ENCODE results near the gene LRRC49.
A peak's percentile ranks its signal among the peaks of the same experiment; 100 is the strongest.
"Not testable (repeated sequence)": the region's sequence is repeated elsewhere in the genome, so short reads cannot be mapped to it uniquely, and the experiment has no call there.

Gene LRRC49, protein sequence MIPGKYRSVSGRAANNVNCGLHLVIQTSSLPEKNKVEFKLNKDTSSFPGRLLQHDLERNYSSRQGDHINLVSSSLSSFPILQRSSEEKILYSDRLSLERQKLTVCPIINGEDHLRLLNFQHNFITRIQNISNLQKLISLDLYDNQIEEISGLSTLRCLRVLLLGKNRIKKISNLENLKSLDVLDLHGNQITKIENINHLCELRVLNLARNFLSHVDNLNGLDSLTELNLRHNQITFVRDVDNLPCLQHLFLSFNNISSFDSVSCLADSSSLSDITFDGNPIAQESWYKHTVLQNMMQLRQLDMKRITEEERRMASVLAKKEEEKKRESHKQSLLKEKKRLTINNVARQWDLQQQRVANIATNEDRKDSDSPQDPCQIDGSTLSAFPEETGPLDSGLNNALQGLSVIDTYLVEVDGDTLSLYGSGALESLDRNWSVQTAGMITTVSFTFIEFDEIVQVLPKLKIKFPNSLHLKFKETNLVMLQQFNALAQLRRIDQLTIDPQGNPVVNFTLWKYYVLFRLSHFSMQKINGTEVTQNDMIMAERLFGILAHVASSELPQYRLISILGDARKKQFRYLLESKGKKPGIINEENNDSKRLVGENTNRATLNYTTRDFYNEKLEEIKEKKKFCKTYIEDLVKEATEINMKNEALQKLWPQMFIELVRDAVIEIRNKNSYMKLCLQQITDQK

GRCh38 chr15:70892002-70892911 lies at the start of gene LRRC49, which contains the start of gene THAP10:
TSS of gene LRRC49 (plus strand) at chr15:70892826. CDS start at chr15:70892895, 69 bp downstream.
TSS of gene THAP10 (minus strand) at chr15:70892433. CDS start at chr15:70892272, 161 bp downstream.
- peak; percentile 79 for FAIRE-seq
- DNase-seq (ENCODE audit: low spot score) = peak; percentile 93

GRCh38 chr15:70845602-70846360 lies 46.8 kb upstream of the LRRC49 start:
- DNase-seq (ENCODE audit: low spot score) = no peak
- no peak for FAIRE-seq

- FAIRE-seq (no peak), DNase-seq (ENCODE audit: low spot score) (no peak)
Observed at GRCh38 chr15:70851889-70852288, 40.7 kb upstream of the LRRC49 start.

GRCh38 chr15:70852501-70853317 lies 39.9 kb upstream of the LRRC49 start:
- peak; percentile 71 for DNase-seq (ENCODE audit: low spot score)
- FAIRE-seq = peak; percentile 63

DNA sequence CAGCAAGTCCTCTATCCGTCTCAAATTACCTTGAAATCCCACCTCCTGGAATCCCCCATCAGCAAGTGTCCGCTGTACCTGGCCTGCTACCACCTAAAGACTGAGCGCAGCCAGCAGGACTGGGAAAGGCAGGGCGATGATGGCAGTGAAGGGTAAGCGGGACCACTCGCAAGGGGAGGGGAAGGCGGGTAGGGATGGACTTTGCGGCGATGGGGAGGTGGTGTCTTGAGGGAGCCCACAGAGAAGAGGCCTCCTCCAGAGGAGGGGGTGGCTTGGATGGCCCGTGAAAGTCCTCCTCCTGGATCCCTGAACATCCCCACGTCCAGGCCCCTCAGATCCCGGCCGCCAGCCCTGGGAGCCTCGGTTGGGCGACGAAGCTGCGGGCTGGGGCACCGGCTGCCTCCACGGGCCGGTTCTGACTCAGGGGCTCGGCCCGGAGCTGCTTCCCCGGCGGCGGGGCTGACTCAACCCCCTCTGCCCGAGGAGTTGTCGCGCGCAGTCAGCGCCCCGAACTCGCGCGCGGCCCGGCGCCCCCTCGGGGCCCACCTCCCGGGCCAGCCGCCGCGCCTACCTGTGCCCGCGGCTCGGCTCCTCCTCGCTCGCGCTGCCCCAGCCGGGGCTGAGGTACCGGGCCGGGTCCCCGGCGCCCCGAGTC lies 39.2 kb upstream of the LRRC49 start:
- no peak for FAIRE-seq
- DNase-seq (ENCODE audit: low spot score) = peak; percentile 53

DNA sequence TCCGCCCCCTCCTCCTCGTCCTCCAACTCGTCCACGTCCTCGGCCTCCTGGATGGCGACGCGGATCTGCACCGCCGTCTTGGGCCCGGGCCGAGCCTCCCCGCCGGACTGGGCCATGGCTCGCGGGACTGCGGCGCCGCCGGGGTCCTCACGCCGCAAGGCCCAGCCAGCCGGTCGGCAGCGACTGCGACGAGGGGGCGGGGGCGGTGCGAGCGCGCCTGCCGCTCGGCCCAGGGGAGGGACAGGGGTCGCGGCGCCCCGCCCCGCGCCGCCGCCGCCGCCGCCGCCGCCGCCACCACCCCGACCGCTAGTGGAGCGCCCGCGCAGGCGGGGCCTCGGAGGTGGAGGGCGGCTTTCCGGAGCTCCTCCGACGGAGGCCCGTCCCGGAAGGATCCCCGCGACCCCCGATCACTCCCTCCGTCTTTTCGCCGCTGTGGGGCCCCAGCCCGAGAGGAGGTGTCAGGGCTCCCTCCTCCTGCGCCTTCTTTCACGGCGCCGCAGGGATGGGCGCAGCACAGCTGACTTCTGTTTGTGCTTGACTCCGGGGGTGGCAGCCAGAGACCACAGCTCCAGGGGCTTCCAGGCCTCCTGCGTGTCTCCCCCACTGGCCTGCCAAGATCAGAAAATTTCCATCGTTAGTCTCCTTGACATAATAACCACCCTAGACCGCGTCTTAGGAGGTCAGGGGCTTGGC lies 38.5 kb upstream of the LRRC49 start, which contains the start of gene LARP6:
Gene LARP6, minus strand, starts transcription at position 185 of the 693 bp plus-strand sequence. Its CDS starts 69 bp downstream, at position 116.
- DNase-seq (ENCODE audit: low spot score) = no peak

GRCh38 chr15:70854666-70854976 lies 38.0 kb upstream of the LRRC49 start:
- peak; percentile 21 for DNase-seq (ENCODE audit: low spot score)

More for the DNA sequence above, 38.5 kb upstream of the LRRC49 start, which contains the start of gene LARP6:
- FAIRE-seq = no peak

GRCh38 chr15:70855764-70856163 lies 36.9 kb upstream of the LRRC49 start:
- no peak for DNase-seq (ENCODE audit: low spot score)
- FAIRE-seq = no peak

More at GRCh38 chr15:70854666-70854976, 38.0 kb upstream of the LRRC49 start:
- FAIRE-seq = no peak

- FAIRE-seq (no peak), DNase-seq (ENCODE audit: low spot score) (no peak)
Observed at GRCh38 chr15:70856177-70856883, 36.3 kb upstream of the LRRC49 start.

DNA sequence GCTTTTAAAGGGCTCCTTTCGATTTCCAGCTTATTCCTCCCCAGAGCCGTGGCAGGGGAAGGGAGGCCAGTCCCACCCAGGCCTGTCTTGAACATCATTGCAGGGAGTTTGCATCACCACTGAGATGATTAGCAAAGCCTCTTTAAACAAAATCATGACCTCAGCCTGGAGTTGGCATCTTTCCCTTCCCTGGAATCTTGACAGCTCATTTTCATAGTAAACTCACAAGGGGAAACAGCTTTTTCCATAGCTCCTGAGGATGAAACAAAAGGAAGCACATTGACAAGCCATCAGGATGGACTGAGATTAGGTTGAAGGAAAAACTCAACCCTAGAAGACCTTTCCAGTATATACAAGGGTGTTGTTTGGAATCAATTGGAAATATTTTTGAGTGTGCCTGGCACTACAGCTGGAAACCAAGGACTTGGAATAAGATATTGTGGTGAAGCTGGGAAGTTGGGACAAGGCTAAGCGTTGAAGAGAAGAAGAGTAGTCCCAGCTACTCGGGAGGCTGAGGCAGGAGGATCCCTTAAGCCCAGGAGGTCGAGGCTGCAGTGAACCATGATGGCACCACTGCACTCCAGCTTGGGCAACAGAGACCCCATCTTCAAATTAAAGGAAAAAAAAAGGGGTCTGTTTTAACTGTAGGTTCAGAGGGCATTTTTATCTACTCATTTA lies 35.6 kb upstream of the LRRC49 start:
- DNase-seq (ENCODE audit: low spot score) (peak; percentile 82), FAIRE-seq (peak; percentile 40)

- no peak for DNase-seq (ENCODE audit: low spot score)
- no peak for FAIRE-seq
Observed at GRCh38 chr15:70857562-70858285, 34.9 kb upstream of the LRRC49 start.

DNA sequence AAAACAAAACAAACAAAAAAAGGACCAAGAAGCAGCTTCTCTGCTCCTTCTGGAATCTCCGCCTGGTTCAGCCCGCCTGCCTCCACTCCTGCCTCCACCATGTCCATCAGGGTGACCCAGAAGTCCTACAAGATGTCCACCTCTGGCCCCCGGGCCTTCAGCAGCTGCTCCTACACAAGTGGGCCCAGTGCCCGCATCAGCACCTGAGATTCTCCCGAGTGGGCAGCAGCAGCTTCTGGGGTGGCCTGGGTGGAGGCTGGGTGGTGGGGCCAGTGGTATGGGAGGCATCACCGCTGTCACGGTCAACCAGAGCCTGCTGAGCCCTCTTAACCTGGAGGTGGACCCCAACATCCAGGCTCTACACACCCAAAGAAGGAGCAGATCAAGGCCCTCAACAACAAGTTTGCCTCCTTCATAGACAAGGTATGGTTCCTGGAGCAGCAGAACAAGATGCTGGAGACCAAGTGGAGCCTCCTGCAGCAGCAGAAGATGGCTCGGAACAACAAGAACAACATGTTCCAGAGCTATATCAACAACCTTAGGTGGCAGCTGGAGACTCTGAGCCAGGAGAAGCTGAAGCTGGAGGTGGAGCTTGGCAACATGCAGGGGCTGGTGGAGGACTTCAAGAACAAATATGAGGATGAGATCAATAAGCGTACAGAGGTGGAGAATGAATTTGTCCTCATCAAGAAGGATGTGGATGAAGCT lies 33.9 kb upstream of the LRRC49 start:
- not testable (repeated sequence) for FAIRE-seq; DNase-seq (ENCODE audit: low spot score)

- FAIRE-seq (no peak), DNase-seq (ENCODE audit: low spot score) (no peak)
Observed at GRCh38 chr15:70859322-70859908, 33.2 kb upstream of the LRRC49 start.

- DNase-seq (ENCODE audit: low spot score) (no peak), FAIRE-seq (no peak)
Observed at GRCh38 chr15:70859998-70860397, 32.6 kb upstream of the LRRC49 start.

- peak; percentile 81 for DNase-seq (ENCODE audit: low spot score)
- FAIRE-seq = peak; percentile 78
Observed at GRCh38 chr15:70863450-70864218, 29.0 kb upstream of the LRRC49 start.

All from RCC 7860 (cell line).